ENCODE data around the gene PRR22.

PRR22 gene

GRCh38 chr19:5795382-5795919, 10.9 kb upstream of the PRR22 start:
- Histone ChIP-seq H3K4me1 (ENCODE audit: control insufficient read depth in 1 of 2, insufficient read depth in 1 of 2, low read depth in 1 of 2, low read length in 1 of 2) (peaks cover 8 to 9% of the 10 kb centered on the region in 2 experiments), H3K9me3 (no peaks in the 10 kb centered on the region), H3K36me3 (no peaks in the 10 kb centered on the region), H3K4me3 (ENCODE audit: low read depth in 1 of 2, low read length in 1 of 2) (no peak overlapping the region), H3K27me3 (peaks cover 29% of the 10 kb centered on the region), H3K27ac (no peak overlapping the region)
- TF ChIP-seq, protein P1, sequence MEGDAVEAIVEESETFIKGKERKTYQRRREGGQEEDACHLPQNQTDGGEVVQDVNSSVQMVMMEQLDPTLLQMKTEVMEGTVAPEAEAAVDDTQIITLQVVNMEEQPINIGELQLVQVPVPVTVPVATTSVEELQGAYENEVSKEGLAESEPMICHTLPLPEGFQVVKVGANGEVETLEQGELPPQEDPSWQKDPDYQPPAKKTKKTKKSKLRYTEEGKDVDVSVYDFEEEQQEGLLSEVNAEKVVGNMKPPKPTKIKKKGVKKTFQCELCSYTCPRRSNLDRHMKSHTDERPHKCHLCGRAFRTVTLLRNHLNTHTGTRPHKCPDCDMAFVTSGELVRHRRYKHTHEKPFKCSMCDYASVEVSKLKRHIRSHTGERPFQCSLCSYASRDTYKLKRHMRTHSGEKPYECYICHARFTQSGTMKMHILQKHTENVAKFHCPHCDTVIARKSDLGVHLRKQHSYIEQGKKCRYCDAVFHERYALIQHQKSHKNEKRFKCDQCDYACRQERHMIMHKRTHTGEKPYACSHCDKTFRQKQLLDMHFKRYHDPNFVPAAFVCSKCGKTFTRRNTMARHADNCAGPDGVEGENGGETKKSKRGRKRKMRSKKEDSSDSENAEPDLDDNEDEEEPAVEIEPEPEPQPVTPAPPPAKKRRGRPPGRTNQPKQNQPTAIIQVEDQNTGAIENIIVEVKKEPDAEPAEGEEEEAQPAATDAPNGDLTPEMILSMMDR (IDR thresholded peaks at IDR 0.05), result no peak

GRCh38 chr19:5793188-5793587, 8.6 kb upstream of the PRR22 start:
- TF ChIP-seq, protein P1 (IDR thresholded peaks at IDR 0.05), result no peak
- H3K36me3 ChIP-seq, result peaks cover 13% of the 10 kb centered on the region
- H3K9me3 ChIP-seq, result no peaks in the 10 kb centered on the region
- no peak overlapping the region for H3K4me3 ChIP-seq (ENCODE audit: low read depth in 1 of 2, low read length in 1 of 2)
- H3K27me3 ChIP-seq, result peaks cover 6% of the 10 kb centered on the region
- peaks cover 13 to 14% of the 10 kb centered on the region in 2 experiments for H3K4me1 ChIP-seq (ENCODE audit: control insufficient read depth in 1 of 2, insufficient read depth in 1 of 2, low read depth in 1 of 2, low read length in 1 of 2)
- H3K27ac ChIP-seq, result no peak overlapping the region

- TF ChIP-seq, protein P1 (IDR thresholded peaks at IDR 0.05), result no peak
- no peak overlapping the region for H3K4me3 ChIP-seq (ENCODE audit: low read depth in 1 of 2, low read length in 1 of 2)
- no peak overlapping the region for H3K27ac ChIP-seq
- H3K27me3 ChIP-seq, result no peaks in the 10 kb centered on the region
- no peaks in the 10 kb centered on the region for H3K9me3 ChIP-seq
- H3K4me1 ChIP-seq (ENCODE audit: control insufficient read depth in 1 of 2, insufficient read depth in 1 of 2, low read depth in 1 of 2, low read length in 1 of 2), result peaks cover 13 to 14% of the 10 kb centered on the region in 2 experiments
- H3K36me3 ChIP-seq, result peaks cover 23% of the 10 kb centered on the region
Measured at GRCh38 chr19:5792224-5792623, 7.7 kb upstream of the PRR22 start.

- peak within 1 kb of the TSS; percentile 92 for H3K27ac ChIP-seq
- peaks cover 37% of the 10 kb centered on the region for H3K36me3 ChIP-seq
- TF ChIP-seq, protein P1 (IDR thresholded peaks at IDR 0.05), result no peak
- H3K4me3 ChIP-seq (ENCODE audit: low read depth in 1 of 2, low read length in 1 of 2), result peak within 1 kb of the TSS; percentile 97
- H3K4me1 ChIP-seq (ENCODE audit: control insufficient read depth in 1 of 2, insufficient read depth in 1 of 2, low read depth in 1 of 2, low read length in 1 of 2), result peaks cover 13 to 14% of the 10 kb centered on the region in 2 experiments
- no peaks in the 10 kb centered on the region for H3K9me3 ChIP-seq
- no peaks in the 10 kb centered on the region for H3K27me3 ChIP-seq
Measured at GRCh38 chr19:5790559-5791520, 6.3 kb upstream of the PRR22 start, which contains the start of gene DUS3L. Gene DUS3L, minus strand, starts transcription at chr19:5791163. Its CDS starts 22 bp downstream, at chr19:5791141.

DNA sequence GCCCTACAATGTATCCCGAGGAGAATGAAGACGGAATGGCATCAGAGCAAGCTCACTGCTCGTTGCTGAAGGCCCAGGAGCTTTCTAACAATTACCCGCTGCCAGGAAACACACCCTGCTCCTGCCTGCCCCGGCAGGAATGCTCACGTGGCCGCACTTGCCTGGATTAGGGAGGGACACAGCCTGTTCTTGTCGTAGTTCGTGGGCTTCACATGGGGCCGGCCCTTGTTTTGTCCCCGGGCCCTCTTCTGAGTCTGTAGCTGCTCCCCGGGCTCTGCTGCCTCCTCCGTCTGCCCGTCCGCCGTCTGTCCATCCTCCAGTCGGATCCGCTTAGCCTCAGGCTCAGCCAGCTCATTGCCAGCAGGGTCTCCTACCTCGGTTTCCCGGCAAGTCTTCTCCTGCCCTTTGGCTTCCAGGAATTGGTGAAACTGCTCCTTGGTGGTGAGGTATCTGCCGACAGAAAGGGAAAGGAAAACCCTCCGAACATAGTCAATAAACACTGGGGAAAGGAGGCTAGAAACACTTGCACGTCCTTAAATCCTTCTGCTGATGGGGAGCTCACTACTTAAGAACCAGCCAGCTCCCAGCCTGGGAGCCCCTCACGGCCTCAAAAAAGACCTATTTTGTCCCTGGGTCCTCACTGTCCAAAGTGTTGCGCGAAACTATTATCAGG, 5.5 kb upstream of the PRR22 start:
- Histone ChIP-seq H3K27me3 (no peaks in the 10 kb centered on the region), H3K27ac (peak overlapping the region; percentile 92), H3K4me1 (ENCODE audit: control insufficient read depth in 1 of 2, insufficient read depth in 1 of 2, low read depth in 1 of 2, low read length in 1 of 2) (peaks cover 13 to 14% of the 10 kb centered on the region in 2 experiments), H3K9me3 (no peaks in the 10 kb centered on the region), H3K36me3 (peaks cover 45% of the 10 kb centered on the region), H3K4me3 (ENCODE audit: low read depth in 1 of 2, low read length in 1 of 2) (peak overlapping the region; percentile 97)
- TF ChIP-seq, protein P1 (IDR thresholded peaks at IDR 0.05), result no peak
